Mesothelial cell of epicardium (in vitro differentiated cells): ENCODE results near the gene FFAR1. TPM values are rescaled to one million over a fixed set of nuclear protein-coding genes. Genes with fewer than 3 reads are reported as not detected.

ENCODE experiments used
- DNase-seq, 2 experiments: peaks; one replicate each; pipeline ENCODE4 v3.0.0; 2021; ENCODE audit warnings: low spot score in 2 of 2; ENCODE audit not compliant: unreplicated experiment in 2 of 2
- H3K27ac Mint-ChIP-seq: 2 replicates; pipeline ENCODE4 v1.8.0; 2021; ENCODE audit warnings: mixed read lengths
- H3K27me3 Mint-ChIP-seq: 2 replicates; pipeline ENCODE4 v1.8.0; 2021; ENCODE audit warnings: low read depth, mixed read lengths
- H3K36me3 Mint-ChIP-seq: 2 replicates; pipeline ENCODE4 v1.8.0; 2021; ENCODE audit warnings: mixed read lengths
- H3K4me1 Mint-ChIP-seq: 2 replicates; pipeline ENCODE4 v1.8.0; 2021; ENCODE audit warnings: mixed read lengths
- H3K4me3 Mint-ChIP-seq: 2 replicates; pipeline ENCODE4 v1.8.0; 2021; ENCODE audit warnings: mild to moderate bottlenecking, moderate library complexity, mixed read lengths
- H3K9me3 Mint-ChIP-seq: 2 replicates; pipeline ENCODE4 v1.8.0; 2021; ENCODE audit warnings: mixed read lengths
- total RNA-seq: library from RNA; stranded (reverse); gene quantifications from 3 replicates; pipeline ENCODE4 v1.2.1, GENCODE V29; 2021
- TF ChIP-seq, protein P1 (sequence below): fragments of 200-600 bp; sonication (generic); IDR thresholded peaks from one replicate; pipeline ENCODE4 v1.5.0; 2021; ENCODE audit warnings: antibody characterized with exemption; ENCODE audit not compliant: unreplicated experiment

FFAR1 gene
- total RNA-seq, 1 donor from 2014 or later = 0.96 TPM

DNA sequence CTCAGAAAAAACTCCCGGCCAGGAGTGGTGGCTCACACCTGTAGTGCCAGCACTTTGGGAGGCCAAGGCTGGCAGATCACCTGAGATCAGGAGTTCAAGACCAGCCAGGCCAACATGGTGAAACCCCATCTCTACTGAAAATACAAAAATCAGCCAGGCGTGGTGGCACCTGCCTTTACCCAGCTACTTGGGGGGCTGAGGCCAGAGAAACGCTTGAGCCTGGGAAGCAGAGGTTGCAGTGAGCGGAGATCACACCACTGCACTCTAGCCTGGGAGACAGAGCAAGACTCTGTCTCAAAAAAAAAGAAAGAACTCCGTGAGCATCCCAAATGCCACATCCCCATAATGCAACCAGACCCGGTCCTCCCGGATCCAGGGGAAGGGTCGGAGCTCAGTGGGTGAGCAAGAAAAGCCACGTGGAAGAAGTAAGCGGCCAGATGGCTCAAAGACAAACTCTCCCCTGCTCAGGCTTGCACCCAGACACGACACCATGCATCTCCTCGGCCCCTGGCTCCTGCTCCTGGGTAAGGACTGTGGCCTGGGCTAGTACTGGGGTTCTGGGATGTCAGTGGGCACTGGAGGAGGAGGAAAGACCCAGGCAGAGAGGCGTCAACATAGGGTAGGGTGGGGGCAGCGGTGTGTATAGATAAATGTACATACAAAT, 16.0 kb upstream of the FFAR1 start:
- Mint-ChIP-seq H3K27ac (no peak overlapping the region), H3K9me3 (no peaks in the 10 kb centered on the region), H3K4me1 (no peaks in the 10 kb centered on the region), H3K36me3 (peaks cover 14% of the 10 kb centered on the region), H3K27me3 (no peaks in the 10 kb centered on the region), H3K4me3 (no peak overlapping the region)
- no peak for DNase-seq
- TF ChIP-seq, protein P1, sequence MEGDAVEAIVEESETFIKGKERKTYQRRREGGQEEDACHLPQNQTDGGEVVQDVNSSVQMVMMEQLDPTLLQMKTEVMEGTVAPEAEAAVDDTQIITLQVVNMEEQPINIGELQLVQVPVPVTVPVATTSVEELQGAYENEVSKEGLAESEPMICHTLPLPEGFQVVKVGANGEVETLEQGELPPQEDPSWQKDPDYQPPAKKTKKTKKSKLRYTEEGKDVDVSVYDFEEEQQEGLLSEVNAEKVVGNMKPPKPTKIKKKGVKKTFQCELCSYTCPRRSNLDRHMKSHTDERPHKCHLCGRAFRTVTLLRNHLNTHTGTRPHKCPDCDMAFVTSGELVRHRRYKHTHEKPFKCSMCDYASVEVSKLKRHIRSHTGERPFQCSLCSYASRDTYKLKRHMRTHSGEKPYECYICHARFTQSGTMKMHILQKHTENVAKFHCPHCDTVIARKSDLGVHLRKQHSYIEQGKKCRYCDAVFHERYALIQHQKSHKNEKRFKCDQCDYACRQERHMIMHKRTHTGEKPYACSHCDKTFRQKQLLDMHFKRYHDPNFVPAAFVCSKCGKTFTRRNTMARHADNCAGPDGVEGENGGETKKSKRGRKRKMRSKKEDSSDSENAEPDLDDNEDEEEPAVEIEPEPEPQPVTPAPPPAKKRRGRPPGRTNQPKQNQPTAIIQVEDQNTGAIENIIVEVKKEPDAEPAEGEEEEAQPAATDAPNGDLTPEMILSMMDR = no peak

DNA sequence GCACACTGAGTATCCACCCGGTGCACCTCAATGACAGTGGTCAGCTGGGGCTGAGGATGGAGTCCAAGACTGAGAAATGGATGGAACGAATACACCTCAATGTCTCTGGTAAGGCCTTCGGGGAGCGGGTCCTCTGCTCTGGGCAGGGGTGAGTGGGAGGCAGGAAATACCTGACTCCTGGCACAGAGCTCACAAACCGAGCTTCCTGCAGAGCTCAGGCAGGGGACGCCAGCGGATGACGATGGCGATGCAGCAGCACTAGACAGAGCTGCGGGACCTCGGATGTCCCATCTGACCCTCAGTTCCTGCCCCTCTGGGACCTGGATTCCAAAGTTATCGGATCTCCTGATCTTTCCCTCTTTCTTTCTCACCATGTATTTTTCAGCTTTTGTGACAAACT, 14.9 kb upstream of the FFAR1 start:
- DNase-seq = no peak
- H3K9me3 Mint-ChIP-seq = no peaks in the 10 kb centered on the region
- no peaks in the 10 kb centered on the region for H3K27me3 Mint-ChIP-seq
- no peak overlapping the region for H3K27ac Mint-ChIP-seq
- H3K36me3 Mint-ChIP-seq = peaks cover 15% of the 10 kb centered on the region
- no peaks in the 10 kb centered on the region for H3K4me1 Mint-ChIP-seq
- no peak overlapping the region for H3K4me3 Mint-ChIP-seq
- TF ChIP-seq, protein P1 = no peak

DNA sequence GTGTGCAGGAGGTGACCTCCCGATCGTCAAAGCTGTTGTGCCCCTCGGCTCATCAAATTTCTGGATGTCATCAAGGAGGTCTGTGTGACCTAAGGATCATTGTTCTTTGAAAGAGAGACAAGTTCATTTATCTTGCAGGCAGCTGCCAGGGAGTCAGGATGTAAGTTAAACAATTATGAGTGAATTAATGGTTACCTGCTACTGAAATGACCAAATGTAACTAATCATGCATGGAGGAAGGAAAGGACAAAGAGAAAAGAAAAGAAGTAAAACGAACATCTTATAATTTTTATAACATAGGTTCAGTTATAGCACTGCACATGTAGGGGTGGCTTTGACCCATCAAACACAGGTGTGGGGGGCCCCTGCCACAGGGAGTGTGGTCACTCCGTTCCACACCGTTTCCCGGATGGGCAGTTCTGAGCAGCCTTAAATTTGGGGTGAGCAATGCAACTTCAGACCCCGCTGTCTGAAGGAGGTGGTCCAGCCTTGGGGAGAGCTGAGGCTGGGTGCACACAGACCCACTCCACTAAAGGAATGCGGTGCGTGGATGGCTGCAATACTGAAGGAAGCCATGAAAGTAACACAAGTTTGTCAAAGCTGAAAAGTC, 13.5 kb upstream of the FFAR1 start:
- H3K4me1 Mint-ChIP-seq = no peaks in the 10 kb centered on the region
- H3K9me3 Mint-ChIP-seq = no peaks in the 10 kb centered on the region
- H3K36me3 Mint-ChIP-seq = peaks cover 15% of the 10 kb centered on the region
- DNase-seq = no peak
- H3K27me3 Mint-ChIP-seq = no peaks in the 10 kb centered on the region
- no peak overlapping the region for H3K27ac Mint-ChIP-seq
- no peak overlapping the region for H3K4me3 Mint-ChIP-seq
- TF ChIP-seq, protein P1 = no peak

DNA sequence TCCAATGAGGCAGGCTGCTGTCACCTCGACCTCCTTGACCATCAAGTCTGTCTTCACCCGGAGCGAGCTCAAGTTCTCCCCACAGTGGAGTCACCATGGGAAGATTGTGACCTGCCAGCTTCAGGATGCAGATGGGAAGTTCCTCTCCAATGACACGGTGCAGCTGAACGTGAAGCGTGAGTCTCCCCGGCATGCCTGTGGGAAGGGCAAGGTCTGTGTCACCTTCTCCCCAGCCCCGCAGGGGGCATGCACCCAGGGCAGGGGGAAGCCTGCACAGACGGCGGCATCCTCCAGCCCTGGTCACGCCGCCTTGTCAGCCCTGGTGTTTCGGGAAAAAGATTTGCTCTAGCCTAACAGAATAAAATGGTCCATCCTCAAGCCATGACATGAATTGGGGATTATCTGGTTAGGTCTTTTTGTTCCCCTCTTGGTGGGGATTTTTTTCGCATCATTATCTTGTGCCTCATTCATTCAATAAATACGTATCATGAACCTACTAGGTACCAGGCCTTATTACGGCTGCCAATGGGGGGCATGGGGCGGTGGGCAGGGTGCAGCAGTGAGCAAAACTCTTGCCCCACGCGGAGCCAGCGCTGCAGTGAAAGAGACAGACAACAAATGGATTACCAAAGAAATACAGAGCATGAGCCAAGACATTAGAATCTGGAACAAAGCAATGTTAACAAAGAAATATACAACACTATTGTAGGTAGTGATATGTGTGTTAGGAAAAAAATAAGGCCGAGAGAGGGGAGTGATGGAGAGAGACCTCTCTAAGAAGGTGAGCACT, 11.3 kb upstream of the FFAR1 start:
- H3K27me3 Mint-ChIP-seq = no peaks in the 10 kb centered on the region
- no peak for DNase-seq
- H3K36me3 Mint-ChIP-seq = peaks cover 9% of the 10 kb centered on the region
- no peaks in the 10 kb centered on the region for H3K9me3 Mint-ChIP-seq
- no peak overlapping the region for H3K27ac Mint-ChIP-seq
- no peak overlapping the region for H3K4me3 Mint-ChIP-seq
- H3K4me1 Mint-ChIP-seq = no peaks in the 10 kb centered on the region
- TF ChIP-seq, protein P1 = no peak

DNA sequence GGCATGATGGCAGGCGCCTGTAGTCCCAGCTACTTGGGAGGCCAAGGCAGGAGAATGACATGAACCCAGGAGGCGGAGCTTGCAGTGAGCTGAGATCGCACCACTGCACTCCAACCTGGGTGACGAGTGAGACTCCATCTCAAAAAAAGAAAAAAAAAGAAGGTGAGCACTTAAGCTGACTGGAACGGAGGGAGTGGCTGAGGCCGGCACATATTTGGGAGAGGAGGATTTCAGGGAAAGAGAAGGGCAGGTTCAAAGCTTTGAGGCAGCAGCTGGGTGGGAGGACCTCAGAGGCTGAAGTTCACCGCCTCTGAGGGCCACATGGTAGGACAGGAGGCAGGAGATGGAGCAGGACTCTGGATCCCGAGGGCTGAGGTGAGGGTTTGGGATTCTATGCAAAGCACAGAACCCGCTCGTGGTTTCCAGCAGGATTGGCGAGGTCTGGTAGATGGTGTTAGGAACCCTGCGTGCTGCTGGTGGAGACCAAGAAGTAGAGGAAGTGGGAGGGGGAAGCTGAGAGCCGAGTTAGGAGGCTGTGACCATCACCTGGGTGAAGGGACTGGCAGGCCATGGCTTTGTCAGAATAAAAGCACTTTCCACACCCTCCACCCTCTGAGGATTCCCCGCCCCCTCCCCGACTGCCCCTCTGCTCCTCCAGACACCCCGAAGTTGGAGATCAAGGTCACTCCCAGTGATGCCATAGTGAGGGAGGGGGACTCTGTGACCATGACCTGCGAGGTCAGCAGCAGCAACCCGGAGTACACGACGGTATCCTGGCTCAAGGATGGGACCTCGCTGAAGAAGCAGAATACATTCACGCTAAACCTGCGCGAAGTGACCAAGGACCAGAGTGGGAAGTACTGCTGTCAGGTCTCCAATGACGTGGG, 10.4 kb upstream of the FFAR1 start:
- TF ChIP-seq, protein P1 = no peak
- H3K36me3 Mint-ChIP-seq = peaks cover 13% of the 10 kb centered on the region
- no peak for DNase-seq
- no peak overlapping the region for H3K27ac Mint-ChIP-seq
- peaks cover under 1% of the 10 kb centered on the region for H3K4me1 Mint-ChIP-seq
- H3K27me3 Mint-ChIP-seq = no peaks in the 10 kb centered on the region
- H3K9me3 Mint-ChIP-seq = no peaks in the 10 kb centered on the region
- H3K4me3 Mint-ChIP-seq = no peak overlapping the region
